HG03095 (cell line): ENCODE measurements around the gene TIPARP.
A peak's percentile ranks its signal among the peaks of the same experiment; 100 is the strongest.
"Not testable (repeated sequence)": the region's sequence is repeated elsewhere in the genome, so short reads cannot be mapped to it uniquely, and the experiment has no call there.

Experiments
- ATAC-seq: cut with Tn5 transposase; IDR thresholded peaks from one replicate; pipeline ENCODE4 v1.9.1; 2021; ENCODE audit warnings: moderate library complexity; ENCODE audit not compliant: unreplicated experiment

The TIPARP gene

GRCh38 chr3:156707588-156707987 is 33.2 kb downstream of the TIPARP start:
- ATAC-seq: no peak

DNA sequence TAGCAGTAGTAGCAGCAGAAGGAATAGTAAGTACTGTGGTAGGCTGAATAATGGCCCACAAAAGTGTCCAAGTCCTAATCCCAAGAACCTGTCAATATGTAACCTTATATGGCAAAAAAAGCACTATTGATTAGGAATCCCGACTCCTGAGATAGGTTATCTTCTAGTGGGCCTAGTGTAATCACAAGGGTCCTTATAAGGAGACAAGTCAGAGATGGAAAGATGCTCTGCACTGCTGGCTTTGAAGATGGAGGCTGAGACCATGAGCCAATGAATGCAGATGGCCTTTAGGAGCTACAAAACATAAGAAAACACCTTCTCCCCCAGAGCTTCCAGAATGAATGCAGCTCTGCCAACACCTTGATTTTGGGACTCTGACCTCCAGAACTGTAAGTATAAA is 36.0 kb downstream of the TIPARP start:
- no peak for ATAC-seq

- ATAC-seq: no peak
Measured at GRCh38 chr3:156711113-156711512, 36.7 kb downstream of the TIPARP start.

DNA sequence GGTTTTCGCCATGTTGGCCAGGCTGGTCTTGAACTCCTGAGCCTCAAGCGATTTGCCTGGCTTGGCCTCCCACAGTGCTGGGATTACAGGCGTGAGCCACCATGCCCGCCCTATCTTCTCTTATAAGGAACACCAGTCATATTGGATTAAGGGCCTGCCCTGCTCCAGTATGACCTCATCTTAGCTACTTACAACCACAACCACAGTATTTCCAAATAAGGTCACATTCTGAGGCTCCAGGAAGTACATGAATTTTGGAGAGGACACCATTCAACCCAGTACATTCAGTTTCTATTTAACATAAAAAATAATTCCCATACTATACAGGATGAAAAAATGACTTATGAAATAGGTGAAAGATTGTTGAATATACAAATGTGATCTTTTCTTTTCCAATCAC is 37.6 kb downstream of the TIPARP start:
- ATAC-seq: not testable (repeated sequence)

- no peak for ATAC-seq
Measured at GRCh38 chr3:156716105-156716862, 41.9 kb downstream of the TIPARP start.

DNA sequence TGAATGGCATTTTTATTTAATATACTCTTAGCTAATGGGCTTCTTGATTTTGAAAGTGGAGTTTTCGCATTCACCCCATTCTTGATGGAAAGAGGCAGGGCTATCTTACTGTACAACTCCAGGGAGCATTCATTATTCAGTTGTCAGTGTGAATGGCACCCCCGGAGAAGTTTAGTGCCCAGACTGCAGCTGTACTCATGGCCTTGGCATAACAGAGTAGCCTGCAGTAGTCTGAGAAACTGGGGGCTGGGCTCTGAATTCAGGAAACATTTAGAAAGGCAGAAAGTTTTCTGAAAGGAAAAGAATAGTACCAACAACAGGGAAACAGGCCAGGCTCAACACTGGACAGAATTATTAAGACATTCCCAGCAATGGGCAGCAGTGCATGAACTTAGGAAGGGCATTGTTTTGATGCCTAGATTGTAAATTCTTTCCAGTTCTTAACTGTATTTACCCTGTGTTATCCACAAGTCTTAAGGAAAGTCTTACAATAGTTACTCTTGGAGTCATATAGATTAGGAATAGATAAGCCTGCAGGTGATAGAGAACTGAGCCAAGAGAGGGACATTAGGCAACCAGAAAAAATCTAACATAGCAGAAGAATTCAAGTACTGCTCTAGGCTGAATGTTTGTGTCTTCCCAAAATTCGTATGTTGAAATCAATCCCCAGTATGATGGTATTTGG is 44.4 kb downstream of the TIPARP start:
- ATAC-seq: no peak

DNA sequence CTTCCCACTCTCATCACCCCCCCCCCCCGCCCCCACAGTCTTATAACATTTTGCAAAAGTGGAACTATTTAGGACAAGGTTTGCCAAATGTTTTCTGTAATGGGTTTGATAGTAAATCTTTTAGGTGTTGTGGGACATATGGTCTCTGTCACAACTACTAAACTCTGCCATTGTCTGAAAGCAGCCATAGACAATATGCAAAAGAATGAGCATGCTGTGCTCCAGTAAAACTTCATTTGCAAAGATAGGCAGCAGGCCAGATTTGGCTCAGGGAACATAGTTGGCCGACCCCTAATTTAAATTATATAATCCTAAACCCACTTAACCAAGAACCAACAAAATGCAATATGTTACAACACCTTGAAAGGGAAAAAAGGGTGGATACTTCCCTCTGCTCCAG is 46.4 kb downstream of the TIPARP start:
- ATAC-seq: no peak

- no peak for ATAC-seq
Measured at GRCh38 chr3:156721687-156722618, 47.6 kb downstream of the TIPARP start.

GRCh38 chr3:156723182-156723619 is 48.8 kb downstream of the TIPARP start:
- ATAC-seq: no peak

- ATAC-seq: no peak
Measured at GRCh38 chr3:156725682-156726081, 51.3 kb downstream of the TIPARP start.

GRCh38 chr3:156726456-156726855 is 52.1 kb downstream of the TIPARP start:
- ATAC-seq: no peak

DNA sequence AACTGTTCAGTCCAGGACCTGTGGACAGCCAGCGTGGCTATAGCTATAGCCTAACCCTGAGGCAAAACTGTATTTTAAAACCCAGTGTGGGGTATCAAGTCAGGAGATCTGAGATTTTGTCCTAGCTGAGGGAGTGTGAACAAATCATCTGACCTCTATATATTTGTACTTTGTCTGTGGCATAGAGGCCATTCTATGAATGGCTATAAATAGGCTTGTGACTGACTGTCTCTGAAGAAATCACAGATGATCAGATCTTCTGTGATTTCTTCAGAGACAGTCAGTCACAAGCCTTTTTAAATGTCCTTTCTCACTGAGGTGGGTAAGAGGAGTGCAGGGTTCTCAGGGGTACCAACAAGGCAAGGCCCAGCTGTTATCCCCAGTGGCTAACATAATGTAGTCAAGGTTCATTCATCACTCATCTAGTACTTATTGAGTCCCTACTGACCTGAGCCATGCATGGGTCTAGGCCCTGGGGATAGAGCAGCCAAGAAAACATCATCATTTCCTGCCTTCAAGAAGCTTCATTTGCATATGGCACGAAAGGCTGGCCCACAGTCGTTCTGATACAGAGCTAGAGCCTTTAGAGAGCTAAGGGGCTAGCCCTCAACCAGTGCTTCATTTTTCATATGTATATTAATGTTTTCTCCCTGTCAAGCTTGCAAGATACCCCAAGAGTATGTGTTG is 53.3 kb downstream of the TIPARP start:
- ATAC-seq: peak; percentile 91

DNA sequence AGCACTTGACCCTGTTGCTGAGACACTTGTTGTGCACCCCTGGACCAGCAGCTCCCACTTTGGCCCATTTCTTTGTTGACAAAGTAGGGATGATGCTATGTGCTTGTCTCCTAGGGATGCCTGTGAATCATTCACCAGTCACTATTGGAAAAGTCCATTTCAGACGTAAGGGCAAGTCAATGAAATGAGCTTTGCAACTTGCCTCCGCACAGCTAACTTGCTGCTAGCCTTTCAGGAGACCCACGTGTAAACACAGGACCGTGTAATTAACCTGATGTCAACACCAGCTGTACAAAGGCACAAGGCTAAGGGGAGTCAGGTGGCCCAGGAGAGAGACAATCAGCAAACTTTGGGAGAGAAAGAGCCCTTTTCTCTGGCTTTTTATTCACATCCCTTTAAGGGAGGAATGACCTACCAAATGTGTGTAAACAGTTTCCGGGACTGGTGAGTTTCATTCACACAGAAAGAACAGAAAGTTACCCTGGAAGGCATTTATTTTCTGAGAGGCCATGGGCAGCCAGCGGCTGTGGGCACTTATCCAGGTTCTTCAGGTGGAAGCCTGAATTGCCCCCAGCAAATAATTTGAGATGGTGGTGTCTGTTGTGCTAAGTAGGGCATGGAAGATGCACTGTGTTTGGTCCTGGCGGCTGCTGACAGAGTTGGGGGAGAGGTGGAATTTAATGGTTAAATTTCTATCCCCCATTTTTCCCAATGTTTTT is 54.0 kb downstream of the TIPARP start:
- no peak for ATAC-seq

- no peak for ATAC-seq
Measured at GRCh38 chr3:156729460-156730179, 55.2 kb downstream of the TIPARP start.

GRCh38 chr3:156731813-156732212 is 57.4 kb downstream of the TIPARP start:
- no peak for ATAC-seq

- ATAC-seq: no peak
Measured at GRCh38 chr3:156732261-156732660, 57.9 kb downstream of the TIPARP start.

GRCh38 chr3:156732715-156733421 is 58.5 kb downstream of the TIPARP start:
- no peak for ATAC-seq

- not testable (repeated sequence) for ATAC-seq
Measured at GRCh38 chr3:156734661-156735060, 60.3 kb downstream of the TIPARP start.

GRCh38 chr3:156735471-156735870 is 61.1 kb downstream of the TIPARP start:
- no peak for ATAC-seq
